WTC11 (cell line): ENCODE results near the gene CTTN.

Source experiments
- CREM ChIP-seq: sonication (generic); formaldehyde crosslinking; IDR thresholded peaks from 2 replicates; pipeline ENCODE4 v1.8.1; 2022; ENCODE audit warnings: mild to moderate bottlenecking, missing genetic modification reagents, moderate library complexity
- CTCF ChIP-seq: fragments of 200-600 bp; IDR thresholded peaks from 2 replicates; pipeline ENCODE4 v1.8.0; 2022; ENCODE audit warnings: antibody characterized with exemption
- EMX1 ChIP-seq: fragments of 250-450 bp; sonication (Bioruptor Pico); IDR thresholded peaks from 2 replicates; pipeline ENCODE4 v1.8.0; 2021; ENCODE audit warnings: mild to moderate bottlenecking
- ESRRA ChIP-seq: sonication (generic); formaldehyde crosslinking; IDR thresholded peaks from 2 replicates; pipeline ENCODE4 v1.8.1; 2022; ENCODE audit warnings: mild to moderate bottlenecking, missing genetic modification reagents, borderline replicate concordance
- IRF2 ChIP-seq: sonication (generic); formaldehyde crosslinking; IDR thresholded peaks from 2 replicates; pipeline ENCODE4 v1.8.0; 2022; ENCODE audit warnings: low read depth, missing genetic modification reagents, borderline replicate concordance
- JUN ChIP-seq: sonication (generic); formaldehyde crosslinking; IDR thresholded peaks from 2 replicates; pipeline ENCODE4 v1.8.0; 2023; ENCODE audit warnings: mild to moderate bottlenecking, missing genetic modification reagents
- MAX ChIP-seq: sonication (generic); formaldehyde crosslinking; IDR thresholded peaks from 2 replicates; pipeline ENCODE4 v1.8.0; 2022; ENCODE audit warnings: mild to moderate bottlenecking, missing genetic modification reagents
- NFE2L1 ChIP-seq: sonication (generic); formaldehyde crosslinking; IDR thresholded peaks from 2 replicates; pipeline ENCODE4 v1.8.1; 2023; ENCODE audit warnings: missing genetic modification reagents
- SP1 ChIP-seq: sonication (generic); formaldehyde crosslinking; conservative IDR thresholded peaks from 2 replicates; pipeline ENCODE4 v1.8.1; 2022; ENCODE audit warnings: missing genetic modification reagents
- USF2 ChIP-seq: sonication (generic); formaldehyde crosslinking; IDR thresholded peaks from 2 replicates; pipeline ENCODE4 v1.8.1; 2023; ENCODE audit warnings: mild to moderate bottlenecking, missing genetic modification reagents, moderate library complexity
- ZNF121 ChIP-seq: sonication (generic); formaldehyde crosslinking; IDR thresholded peaks from 2 replicates; pipeline ENCODE4 v1.8.0; 2023; ENCODE audit warnings: missing genetic modification reagents
- ZNF317 ChIP-seq: sonication (generic); formaldehyde crosslinking; IDR thresholded peaks from 2 replicates; pipeline ENCODE4 v1.8.1; 2023; ENCODE audit warnings: low read depth, mild to moderate bottlenecking, moderate library complexity, missing genetic modification reagents, borderline replicate concordance
- TF ChIP-seq, protein P1 (sequence below): fragments of 250-450 bp; sonication (Bioruptor Pico); IDR thresholded peaks from 2 replicates; pipeline ENCODE4 v2.1.2; 2022; ENCODE audit warnings: mild to moderate bottlenecking, moderate library complexity

- TF ChIP-seq EMX1 (no peak), ZNF317 (no peak), CTCF (no peak), SP1 (CRISPR knock-in tag) (no peak), IRF2 (CRISPR knock-in tag) (no peak), MAX (CRISPR knock-in tag) (no peak), ZNF121 (no peak), ESRRA (CRISPR knock-in tag) (no peak), JUN (no peak), USF2 (CRISPR knock-in tag) (no peak), CREM (CRISPR knock-in tag) (no peak), NFE2L1 (no peak)
- TF ChIP-seq, protein P1, sequence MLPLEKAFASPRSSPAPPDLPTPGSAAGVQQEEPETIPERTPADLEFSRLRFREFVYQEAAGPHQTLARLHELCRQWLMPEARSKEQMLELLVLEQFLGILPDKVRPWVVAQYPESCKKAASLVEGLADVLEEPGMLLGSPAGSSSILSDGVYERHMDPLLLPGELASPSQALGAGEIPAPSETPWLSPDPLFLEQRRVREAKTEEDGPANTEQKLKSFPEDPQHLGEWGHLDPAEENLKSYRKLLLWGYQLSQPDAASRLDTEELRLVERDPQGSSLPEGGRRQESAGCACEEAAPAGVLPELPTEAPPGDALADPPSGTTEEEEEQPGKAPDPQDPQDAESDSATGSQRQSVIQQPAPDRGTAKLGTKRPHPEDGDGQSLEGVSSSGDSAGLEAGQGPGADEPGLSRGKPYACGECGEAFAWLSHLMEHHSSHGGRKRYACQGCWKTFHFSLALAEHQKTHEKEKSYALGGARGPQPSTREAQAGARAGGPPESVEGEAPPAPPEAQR (CRISPR knock-in tag) = no peak
These were observed 26.3 kb upstream of the CTTN start for GRCh38 chr11:70372076-70372475.
